Non-pigmented ciliary epithelial cell (primary cell): ENCODE measurements around the gene AGMAT.

Experiments
- DNase-seq: peaks from one replicate; pipeline ENCODE4 v3.0.0-alpha.2; 2010; ENCODE audit warnings: low read depth

Gene AGMAT

DNA sequence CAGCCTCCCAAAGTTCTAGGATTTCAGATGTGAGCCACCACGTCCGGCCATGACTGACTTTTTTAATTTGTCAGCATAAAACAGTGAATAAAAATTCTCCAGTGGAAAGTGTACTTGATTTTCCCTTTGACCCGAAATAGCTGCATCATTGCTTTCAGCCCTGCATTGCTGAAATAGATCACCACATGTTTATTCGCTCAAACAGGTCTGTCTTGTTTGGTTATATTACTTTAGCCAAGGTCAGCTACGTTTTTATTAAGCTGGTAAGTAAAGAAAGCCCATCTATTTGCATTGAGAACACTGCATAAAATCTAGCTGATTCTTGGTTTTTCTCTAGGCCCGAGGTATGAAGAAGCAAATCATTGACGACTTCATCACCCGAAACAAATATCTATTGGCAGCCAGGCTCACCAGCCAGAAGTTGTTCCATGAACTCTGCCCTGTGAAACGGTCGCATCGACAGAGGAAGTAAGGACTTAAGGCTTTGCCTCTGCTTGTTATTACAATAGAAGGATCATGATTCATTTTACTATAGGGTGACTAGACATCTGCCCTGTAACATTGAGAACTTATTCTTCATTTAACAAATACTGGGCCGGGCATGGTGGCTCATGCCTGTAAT is 25.6 kb downstream of the AGMAT start:
- no peak for DNase-seq

DNA sequence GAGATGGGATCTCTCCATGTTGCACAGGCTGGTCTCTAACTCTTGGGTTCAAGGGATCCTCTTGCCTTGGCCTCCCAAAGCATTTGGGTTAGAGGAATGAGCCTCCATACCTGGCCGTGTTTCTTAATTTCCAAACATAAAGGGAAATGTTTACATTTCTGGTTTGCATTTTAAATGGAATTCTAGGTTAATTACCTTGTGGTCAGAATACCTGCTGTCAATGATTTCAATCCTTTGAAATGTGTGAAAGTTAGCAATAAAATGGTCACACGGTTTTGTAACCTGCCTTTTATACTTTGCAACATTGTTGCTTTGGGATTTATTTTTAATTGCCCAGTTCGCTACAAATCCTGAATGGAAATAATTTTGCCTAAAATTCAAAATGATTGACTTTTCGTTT is 26.3 kb downstream of the AGMAT start:
- DNase-seq: no peak

DNA sequence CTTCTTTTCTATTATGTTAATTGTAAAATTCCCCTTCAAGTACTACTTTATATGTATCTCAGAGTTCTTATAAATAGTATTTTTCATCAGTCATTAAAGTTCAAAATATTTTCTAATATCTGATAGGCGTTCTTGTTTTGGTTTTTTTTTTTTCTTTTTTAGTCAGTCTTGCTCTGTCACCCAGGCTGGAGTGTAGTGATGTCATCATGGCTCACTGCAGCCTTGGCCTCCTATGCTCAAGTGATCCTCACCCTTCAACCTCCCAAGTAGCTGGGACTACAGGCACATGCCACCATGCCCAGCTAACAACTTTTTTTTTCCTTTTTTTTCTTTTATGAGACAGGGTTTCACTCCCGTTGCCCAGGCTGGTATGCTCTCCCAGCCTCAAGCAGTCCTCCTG is 27.3 kb downstream of the AGMAT start:
- no peak for DNase-seq

DNA sequence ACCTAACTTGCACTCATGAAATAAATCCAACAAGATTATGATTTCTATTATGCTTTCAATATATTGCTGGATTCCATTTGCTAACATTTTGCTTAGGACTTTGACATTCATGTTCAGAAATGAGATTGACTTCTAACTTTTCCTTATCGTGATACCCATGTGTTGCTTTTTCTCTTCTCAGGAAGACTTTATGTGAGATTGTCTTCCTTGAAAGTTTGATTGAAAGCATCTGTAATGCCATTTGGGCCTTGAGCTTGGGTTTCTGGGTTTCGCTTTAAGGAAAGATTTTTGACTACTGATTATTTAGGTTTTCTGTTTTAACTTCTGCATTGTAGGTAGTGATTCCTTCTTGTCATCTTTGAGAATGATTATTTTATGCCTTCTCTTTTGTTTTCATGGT is 27.8 kb downstream of the AGMAT start:
- no peak for DNase-seq

DNA sequence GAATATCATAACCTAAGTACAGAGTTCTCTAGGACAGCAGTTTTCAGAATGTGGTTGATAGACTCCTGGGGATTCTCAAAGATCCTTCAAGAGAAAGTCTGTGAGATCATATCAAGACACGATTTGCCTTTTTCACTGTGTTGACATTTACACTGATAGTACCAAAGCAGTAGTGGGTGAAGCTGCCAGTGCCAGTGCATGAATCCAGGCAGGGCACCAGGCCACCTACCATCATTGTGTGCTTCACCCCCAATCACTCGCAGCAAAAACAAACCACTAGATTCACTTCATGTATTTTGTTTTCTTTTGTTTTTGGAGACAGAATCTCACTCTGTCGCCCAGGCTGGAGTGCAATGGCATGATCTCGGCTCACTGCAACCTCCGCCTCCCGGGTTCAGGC is 34.3 kb downstream of the AGMAT start:
- no peak for DNase-seq

DNA sequence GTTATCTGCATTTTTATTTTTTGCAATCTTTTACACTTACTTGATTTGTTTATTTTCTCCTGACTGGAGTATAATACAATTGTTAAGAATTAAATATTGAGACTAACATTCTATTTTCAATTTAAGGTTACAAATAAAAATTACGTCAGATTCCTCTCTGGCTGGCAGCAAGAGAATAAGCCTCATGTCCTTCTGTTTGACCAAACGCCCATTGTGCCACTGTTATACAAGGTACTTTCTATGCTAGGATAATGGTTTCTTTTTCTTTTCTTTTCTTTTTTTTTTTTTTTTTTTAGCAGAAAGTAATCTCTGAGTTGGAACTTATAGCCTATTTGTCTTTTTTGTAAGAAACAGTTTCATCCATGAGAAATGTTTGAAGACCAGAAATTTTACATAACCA is 38.2 kb downstream of the AGMAT start:
- no peak for DNase-seq

DNA sequence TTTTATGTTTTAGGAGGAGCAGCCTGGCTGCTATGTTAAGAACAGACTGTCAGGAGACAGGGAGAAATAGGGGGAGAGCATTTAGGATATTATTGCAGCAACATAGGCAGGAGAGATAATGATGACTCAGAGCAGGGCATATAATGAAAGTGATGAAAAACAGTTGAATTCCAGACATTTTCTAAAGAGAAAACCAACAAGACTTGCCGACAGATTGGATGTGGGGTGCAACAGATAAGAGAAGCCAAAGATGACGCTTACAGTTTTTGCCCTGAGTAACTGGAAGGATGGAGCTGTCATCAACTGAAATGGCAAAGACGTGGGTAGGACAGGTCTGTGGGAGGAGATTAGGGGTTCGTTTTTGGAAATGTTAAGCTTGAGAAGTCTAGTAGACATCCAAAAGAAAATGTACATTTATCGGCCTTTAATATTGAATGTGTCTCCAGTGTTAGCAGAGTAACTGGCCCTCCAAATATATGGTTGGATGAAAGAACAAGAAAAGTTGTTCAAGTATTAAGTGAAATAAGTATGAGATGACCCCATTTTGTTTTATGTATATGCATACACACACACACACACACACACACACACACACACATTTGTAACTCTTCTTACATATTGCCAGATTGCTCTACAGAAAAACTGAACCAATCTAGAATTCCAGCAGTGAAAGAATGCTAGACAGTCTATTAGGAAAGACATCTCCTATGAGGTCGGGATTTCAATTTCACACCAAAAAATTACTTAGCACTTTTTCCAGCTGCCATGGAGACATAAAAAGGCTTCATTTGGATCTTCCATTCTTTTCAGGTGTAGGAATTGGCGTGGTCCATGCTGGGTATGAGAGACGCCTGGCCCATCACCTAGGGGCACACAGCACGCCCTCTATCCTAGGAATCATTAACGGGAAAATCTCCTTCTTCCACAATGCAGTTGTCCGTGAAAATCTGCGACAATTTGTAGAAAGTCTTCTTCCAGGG is 41.0 kb downstream of the AGMAT start:
- peak; percentile 70 for DNase-seq

DNA sequence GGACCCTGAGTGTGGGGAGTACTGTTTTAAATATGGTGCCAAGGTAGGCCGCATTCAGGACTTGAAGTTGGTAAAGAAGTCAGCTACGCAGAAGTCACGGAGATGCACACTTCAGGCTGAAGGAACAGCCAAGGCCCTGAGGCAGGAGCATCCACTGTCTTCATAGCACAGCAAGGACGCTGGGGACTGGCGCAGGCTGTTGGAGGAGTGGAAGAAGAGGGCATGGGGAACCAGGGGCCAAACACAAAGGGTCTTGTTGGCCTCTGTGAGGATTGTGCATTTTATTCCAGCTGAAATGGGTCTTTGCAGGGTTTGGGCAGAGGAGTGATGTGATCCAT is 41.6 kb downstream of the AGMAT start:
- DNase-seq: no peak

DNA sequence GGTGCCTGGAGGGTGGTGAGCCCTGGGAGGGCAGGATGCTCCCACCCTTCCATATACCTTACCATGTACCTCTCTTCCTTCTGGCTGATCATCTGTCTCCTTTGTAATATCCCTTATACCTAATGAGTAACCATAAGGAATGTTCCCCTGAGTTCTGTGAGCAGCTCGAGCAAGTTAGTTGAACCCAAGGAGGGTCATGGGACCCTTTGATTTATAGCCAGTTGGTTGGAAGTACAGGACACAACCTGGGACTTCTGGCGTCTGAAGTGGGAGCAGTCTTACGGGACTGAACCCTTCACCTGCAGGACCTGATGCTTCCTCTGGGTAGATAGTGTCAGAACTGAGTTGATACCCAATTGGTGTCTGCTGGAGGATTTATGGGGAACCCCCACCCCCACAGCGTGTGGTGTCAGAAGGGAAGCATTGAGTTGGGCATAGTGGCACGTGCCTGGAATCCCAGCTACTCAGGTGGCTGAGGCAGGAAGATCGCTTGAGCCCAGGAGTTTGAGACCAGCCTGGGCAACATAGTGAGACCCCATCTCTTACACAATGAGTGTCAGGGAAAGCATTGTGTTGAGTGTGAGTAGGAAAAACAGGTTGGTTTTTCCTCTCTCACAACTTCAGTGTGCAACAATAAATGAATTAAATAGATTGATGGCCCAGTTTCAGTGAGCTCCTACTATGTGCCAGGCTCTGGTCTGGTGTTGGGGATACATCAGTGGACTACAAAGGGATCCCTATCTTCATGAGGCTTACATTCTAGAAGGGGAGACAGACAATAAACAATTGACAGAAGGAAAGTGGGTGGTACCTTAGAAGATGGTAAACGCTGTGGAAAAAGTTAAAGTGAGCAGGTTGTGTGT is 42.2 kb downstream of the AGMAT start:
- DNase-seq: no peak

DNA sequence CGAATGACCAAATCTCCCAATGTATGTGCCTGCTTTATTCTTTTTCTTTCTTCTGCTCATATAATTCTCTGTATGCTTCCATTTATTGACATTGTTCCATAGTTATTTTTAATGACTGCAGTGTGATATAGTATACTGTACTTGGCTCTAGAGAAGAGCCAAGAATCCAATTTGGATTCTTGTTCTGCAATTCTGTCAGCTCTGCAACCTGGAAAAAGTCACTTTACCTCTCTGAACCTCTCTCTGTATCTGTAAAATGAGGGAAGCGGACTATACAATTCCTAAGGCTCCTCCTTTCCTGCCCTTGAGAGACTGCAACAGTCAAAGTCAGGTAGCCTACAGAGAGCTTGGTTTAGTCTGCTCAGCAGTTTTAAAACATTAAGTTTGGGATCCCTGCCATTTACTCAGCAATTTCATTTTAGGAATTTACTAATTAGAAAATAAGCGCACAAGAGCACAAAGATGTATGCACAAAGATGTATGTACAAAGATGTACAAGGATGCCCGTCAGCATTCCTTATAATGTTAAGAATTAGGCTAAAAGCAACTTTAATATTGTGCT is 43.5 kb downstream of the AGMAT start:
- no peak for DNase-seq

DNA sequence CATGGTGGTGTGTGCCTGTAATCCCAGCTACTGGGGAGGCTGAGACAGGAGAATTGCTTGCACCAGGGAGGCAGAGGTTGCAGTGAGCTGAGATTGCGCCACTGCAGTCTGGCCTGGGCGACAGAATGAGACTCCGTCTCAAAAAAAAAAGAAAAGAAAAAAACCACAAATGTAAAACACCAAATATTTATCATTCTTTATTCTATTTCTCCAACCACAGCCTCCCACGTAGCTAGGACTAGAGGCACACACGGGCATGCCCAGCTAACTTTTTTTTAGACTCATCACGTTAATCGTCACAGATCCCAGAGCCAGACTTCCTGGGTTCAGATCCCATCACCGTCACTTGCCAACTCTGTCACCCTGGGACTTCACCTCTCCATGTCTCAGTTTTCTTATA is 44.7 kb downstream of the AGMAT start:
- peak; percentile 44 for DNase-seq

DNA sequence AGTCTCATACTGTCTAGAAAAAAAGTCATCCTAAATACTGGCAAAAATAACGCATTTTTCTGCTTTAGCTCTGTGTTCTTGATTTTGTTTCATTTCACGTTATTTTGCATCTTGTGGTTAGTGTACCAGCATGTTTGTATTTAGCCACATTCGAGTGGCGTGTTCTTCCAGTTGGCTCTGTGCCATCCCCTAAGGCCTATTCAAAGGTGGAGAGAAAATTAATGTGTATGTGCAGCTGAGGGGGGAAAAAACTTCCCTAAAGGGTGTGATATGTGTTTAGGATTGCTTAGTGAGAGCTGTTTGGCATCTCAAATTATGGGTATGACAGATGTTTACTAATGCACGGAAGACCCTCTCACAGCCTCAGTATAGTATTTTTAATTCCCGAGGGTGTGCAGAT is 46.1 kb downstream of the AGMAT start:
- no peak for DNase-seq

DNA sequence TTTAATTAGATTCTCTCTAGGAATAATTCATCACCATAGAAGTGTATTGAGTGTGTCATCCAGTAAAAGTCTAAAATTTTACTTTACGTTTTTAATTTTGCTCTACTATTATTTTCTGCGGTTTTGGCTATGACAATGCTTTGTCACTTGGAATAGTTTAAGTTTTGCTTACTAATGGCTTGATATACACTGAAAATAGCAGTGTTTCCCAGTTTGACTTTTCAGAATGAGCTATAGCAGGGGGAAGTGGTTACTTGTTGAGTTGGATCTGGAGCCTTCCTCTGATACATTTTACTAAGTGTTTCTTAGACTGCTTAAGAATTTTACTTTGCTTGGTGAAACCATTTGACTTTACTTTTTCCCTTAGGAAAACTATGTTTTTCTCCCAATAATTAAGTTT is 53.2 kb downstream of the AGMAT start:
- DNase-seq: no peak

DNA sequence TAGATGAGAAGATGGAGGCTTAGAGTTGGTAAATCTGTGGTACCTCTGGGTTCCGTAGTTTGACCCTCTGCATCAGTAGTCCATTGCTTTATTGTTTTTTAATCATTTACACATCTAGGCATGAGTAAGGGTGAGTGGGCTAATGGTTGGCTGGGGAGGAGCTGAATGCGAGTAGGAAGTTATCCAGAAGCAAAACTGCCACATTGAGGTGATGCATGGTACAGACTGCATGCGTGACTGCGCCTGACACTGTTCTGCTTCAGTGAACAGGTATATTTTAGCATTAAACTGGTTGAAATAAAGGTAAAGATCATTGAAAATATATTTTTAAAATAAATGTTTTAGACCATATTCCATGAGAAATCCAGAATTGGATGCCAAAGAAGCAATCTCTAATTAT is 53.8 kb downstream of the AGMAT start:
- no peak for DNase-seq

DNA sequence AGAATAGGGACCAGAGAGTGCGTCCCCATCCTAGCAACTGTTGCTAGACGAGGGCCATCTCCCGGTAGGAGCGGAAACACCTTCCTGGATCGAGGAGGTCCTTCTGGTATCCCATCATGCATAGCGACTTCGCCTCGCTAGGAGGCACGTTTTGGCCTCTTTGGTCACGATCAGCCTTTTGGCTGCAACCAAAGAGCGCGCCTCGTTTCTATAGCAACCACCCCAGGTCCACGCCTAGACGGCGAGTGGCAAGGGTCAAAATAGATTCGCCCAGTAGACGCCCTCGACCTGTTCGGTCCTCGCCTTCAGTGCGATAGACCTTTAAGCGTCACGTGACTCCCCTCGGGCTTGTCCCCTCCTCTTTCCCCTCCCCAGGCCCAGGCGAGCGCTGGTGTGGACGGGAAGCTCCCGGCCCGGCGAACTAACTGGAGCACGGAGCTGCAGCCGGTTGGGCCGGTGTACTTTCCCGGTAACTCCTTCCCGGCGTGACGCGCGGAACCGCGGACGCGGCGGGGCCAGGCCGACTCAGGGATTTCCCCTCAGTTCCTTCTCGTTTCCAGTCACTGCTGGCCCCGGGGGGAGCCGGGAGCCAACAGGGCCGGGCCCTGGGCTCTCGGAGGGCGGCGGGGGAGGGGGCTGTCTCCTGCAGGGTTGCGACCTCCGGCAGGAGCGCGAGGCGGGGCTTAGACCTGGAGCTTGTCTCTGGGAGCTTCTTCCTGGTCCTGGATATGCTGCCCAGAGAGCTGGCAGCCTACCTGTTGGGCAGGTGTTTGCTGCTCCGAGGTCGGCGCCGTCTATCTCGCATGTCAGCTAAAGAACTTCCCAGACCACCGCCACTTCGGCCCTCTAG is 58.1 kb downstream of the AGMAT start, which contains the start of gene DNAJC16:
Gene DNAJC16 (plus strand): TSS at position 359 of the 850 bp plus-strand sequence. CDS start 2,258 bp downstream, outside the sequence.
- DNase-seq: peak; percentile 99

DNA sequence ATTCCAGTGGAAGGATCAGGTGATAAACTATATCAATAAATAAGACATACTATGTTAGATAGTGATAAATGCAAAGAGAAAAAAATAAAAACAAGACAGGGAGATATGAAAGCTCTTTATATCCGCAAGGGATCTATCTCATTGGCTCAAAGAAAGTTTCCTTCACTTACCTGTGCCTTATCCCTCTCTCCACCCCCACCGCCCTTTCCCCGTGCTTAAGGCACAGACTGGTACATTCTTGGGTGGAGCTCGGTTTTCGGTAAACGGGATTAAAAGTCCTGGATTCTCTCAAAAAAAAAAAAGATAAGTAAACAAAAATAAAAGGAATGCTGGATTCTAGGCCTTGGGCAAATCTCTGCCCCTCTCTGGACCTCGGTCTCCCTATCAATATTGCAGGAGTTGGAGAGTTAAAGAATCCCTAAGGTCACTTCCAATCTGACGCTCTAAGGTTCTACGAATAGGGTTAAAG is 58.8 kb downstream of the AGMAT start:
- no peak for DNase-seq

DNA sequence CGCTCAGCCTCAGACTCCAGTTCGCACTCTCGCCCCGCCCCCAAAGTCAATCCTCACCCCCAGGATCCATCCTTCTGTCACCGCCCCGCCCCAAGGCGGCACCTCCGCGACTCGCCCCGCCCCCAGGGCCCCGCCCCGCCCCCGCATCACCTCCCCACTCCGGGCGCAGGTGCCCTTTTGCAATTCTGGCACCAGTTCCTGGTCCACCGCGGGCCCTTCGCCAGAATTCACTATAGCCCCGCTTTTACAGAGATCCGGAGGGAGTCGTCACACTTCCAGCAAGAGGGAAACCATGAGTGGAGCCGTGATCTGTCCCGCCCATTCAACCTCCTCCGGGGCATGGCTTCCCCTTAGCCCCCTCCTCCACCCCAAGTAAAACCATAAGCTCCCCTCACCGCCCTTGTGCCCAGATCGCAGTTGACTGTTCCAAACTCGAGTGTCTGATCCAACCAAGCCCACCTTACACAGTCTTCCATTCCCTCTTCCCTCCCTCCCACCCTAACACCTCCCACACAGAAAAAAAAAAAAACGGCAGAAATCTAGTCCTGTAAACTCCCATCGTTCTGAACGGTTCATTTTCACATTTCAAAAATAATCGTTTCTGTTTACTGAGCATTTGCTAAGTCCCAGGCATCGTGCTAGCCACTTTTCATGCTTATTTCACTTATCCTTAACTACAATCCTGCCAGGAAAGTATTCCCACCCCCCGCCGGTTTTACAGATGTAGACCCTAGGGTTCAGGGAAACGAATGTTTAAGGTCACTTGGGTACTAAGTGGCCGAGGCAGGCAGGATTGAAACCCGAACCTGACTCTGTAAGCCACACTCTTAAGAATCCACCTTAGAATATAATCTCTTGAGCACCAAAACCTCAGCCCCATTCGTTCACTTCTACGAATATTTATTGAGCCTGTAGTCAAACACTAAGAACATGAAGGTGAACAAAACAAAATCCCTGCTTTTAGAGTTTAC is 59.5 kb downstream of the AGMAT start:
- DNase-seq: peak; percentile 92

DNA sequence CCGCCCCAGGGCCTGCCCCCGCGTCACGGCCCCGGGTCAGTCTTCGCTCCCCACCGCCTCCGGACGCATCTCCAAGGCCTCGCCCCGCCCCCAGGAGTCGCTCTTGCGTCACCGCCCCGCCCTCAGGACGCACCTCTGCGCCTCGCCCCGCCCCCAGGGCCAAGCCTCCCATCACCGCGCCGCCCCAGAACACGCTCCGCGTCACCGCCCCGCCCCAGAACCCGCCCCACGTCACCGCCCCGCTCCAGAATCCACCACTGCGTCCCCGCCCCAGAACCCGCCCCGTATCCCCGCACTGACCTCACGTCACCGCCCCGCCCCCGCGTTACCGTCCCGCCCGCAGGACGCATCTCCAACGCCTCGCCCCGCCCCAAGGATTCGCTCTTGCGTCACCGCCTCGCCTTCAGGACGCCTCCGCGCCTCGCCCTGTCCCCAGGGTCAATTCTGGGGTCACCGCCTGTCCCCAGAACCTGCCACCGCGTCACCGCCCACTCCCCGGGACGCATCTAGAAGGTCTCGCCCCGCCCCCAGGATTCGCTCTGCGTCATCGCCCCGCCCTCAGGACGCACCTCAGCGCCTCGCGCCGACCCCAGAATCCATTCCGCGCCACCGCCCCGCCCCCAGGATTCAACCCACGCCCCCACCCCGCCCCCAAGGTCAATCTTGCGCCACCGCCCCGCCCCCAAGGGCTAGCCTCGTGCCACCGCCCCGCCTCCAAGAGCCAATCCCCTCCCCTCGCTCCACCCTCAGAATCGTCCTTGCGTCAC is 60.4 kb downstream of the AGMAT start:
- DNase-seq: peak; percentile 71

DNA sequence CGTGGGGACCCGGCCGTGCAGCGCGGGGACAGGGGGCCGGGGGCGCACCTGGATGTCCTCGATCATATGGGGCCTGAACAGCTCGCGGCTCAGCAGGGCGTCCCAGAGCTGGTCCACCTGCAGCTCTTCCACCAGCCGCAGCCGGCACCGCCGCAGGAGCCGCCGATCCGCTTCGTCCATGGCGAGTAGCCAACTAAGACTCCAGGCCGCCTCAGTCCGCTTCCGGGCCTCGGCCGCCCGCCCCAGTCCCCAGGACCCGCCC is 60.9 kb downstream of the AGMAT start, which contains the start of gene CASP9:
Gene CASP9 (minus strand): TSS at position 195 of the 262 bp plus-strand sequence. CDS start 15 bp downstream, at position 180.
- no peak for DNase-seq
